ENCODE results near the gene NLGN4X. TPM values are rescaled to one million over a fixed set of nuclear protein-coding genes. Genes with fewer than 3 reads are reported as not detected.

The NLGN4X gene
- polyA plus RNA-seq, 1 of the 3 experiments (the other 2 are of a cell fraction) = 0.05 TPM

DNA sequence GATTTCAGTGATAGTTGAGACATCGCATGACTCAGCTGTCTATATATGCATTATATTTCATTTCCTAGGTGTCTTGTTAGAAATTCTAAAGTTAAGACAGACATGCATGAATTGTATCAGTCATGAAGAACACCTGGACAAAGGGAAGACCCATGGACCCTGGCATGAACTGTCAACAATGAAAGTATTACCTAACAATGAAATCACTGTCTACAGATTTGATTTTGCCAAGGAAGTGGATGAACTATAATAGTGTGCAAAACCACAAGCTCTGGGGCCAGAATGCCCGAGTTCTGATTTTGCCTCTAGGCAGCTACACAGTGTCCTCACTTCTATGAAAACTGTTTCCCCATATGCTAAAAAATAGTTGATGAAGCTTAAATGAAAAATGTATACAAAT lies 386.1 kb downstream of the NLGN4X start:
- no peaks in the 10 kb centered on the region for H3K27me3 ChIP-seq (ENCODE audit: insufficient read depth)
- no peaks in the 10 kb centered on the region for H4K20me1 ChIP-seq (ENCODE audit: insufficient read depth)
- CTCF ChIA-PET = no interaction called here
- POLR2A ChIA-PET = no interaction called here
- DNase-seq = no peak
- no peak overlapping the region for H3K4me2 ChIP-seq
- no peaks in the 10 kb centered on the region for H3K9me2 ChIP-seq
- no peak overlapping the region for H3K4me3 ChIP-seq (ENCODE audit: low read depth in 2 of 2, low read length in 1 of 2)
- H3K36me3 ChIP-seq (replicated peaks in 1 of 2; ENCODE audit: control insufficient read depth in 1 of 2, insufficient read depth in 2 of 2, low read length in 1 of 2) = no peaks in the 10 kb centered on the region
- no peaks in the 10 kb centered on the region for H3K79me2 ChIP-seq (ENCODE audit: insufficient read depth)
- TF ChIP-seq JUND (IDR thresholded peaks at IDR 0.05) = no peak
- no peak for TF ChIP-seq MXI1 (IDR thresholded peaks at IDR 0.05; ENCODE audit: low read depth, low read length)
- TF ChIP-seq FOSL2 (IDR thresholded peaks at IDR 0.05; ENCODE audit: borderline replicate concordance, low read depth) = no peak
- TF ChIP-seq POLR2AphosphoS5 (IDR thresholded peaks at IDR 0.05; ENCODE audit: low read depth, low read length) = no peak
- H3K9ac ChIP-seq = no peak overlapping the region
- H3K9me3 ChIP-seq = peaks cover 3% of the 10 kb centered on the region; the same call in 1 of the 2 replicates
- no peak overlapping the region for H3K27ac ChIP-seq (ENCODE audit: low read depth in 2 of 2, low read length in 1 of 2)
- no peaks in the 10 kb centered on the region for H3K4me1 ChIP-seq (ENCODE audit: control insufficient read depth in 1 of 2, insufficient read depth in 2 of 2, low read depth in 1 of 2, low read length in 1 of 2)
- WGBS (ENCODE audit: low lambda C conversion rate) = 41% methylated on average over 2 of the region's 2 CpGs
- no peak overlapping the region for H2AFZ ChIP-seq (ENCODE audit: low read depth)
- H3F3A ChIP-seq (replicated peaks; ENCODE audit: insufficient read depth) = no peaks in the 10 kb centered on the region

Small RNA genes lying within 50 kb of the gene (small RNA-seq; reads per million reads assigned to genes)
- 0 reads per million in 7 experiments for gene RF00322

Data from SK-N-SH (cell line).